CD4-positive, alpha-beta T cell treated with Interleukin-10 for 1 hour (primary cell): ENCODE results near the gene C2orf76.
"Not testable (repeated sequence)": the region's sequence is repeated elsewhere in the genome, so short reads cannot be mapped to it uniquely, and the experiment has no call there.

Experiments used
- DNase-seq: peaks from one replicate; pipeline ENCODE4 v3.0.0-alpha.2; 2020

The C2orf76 gene

DNA sequence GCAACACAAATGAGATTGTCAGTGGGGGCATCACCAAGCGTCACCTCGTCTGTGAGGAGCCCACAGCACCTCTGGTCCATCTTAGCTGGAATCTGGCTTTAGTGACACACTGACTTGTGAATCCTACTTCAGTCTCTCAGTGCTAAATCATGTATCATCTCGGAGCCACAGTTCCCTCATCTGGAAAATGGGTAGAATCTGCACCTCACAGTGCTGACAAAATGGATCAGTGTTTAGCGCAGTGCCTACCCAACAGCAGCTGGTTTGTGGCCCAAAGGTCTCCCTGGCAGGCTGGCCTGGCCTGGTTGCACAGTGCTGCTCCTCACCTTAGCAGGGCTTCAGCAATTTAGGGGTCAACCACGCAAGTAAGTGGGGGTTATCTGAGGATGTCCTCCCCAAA is 10.2 kb upstream of the C2orf76 start:
- DNase-seq = no peak

DNA sequence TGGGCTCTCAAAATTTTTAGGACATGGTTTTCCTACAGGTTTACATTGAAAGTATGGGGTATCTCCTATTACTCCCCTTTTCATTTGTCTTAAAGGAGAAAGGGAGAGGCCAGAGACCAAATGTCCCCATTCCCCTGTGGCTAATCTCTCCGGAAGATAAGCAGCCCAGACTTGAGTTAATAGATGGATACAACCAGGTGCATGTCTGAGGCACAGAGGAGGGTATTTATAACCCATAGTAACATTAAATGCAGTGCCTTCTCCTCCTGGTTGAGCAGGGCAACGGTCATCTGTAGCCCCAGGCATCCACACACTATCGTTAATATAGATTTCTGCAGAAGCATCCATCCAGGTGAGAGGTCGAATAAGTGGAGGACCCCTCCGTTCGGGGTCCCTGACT is 9.8 kb upstream of the C2orf76 start:
- DNase-seq = not testable (repeated sequence)

- DNase-seq = not testable (repeated sequence)
Observed at GRCh38 chr2:119373907-119374745, 7.5 kb upstream of the C2orf76 start.

- DNase-seq = no peak
Observed at GRCh38 chr2:119372778-119373568, 6.3 kb upstream of the C2orf76 start.

DNA sequence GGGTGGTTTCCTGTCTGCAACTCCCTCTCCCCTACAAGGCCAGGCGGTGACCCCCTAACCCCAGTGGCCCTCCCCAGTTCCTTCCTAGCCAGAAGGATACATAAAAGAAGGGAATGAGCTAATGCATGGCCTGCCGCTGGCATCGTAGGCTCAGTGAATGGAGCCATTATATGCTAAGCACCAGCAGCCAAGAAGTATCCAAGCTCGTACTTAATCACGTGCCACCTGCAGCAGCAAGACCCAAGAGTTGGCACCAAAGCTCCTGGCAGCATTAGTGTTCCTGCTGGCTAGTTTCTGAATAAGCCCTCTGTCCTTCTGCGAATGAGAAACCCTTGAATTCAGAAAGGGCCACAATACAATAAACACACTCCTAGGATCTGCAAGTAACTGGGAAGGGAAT is 4.5 kb upstream of the C2orf76 start:
- no peak for DNase-seq

DNA sequence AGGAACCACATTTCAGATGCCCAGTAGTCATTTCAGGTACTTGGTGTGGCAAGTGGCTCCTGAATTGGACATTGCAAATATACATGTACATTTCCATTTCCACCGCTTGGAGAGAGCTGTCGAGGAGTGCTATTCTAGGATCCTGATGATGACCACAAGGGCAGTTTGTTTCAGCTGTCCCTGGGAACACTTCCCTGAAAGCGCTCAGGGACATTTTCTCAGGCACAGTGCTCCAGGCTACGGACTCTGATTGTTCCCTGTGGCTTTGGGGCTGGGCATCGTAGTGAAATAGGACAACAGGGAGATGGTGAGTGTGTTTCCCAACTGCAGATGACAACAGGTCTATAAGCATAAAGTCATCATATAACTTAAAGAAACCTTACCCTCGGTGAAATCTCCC is 3.2 kb upstream of the C2orf76 start:
- no peak for DNase-seq

DNA sequence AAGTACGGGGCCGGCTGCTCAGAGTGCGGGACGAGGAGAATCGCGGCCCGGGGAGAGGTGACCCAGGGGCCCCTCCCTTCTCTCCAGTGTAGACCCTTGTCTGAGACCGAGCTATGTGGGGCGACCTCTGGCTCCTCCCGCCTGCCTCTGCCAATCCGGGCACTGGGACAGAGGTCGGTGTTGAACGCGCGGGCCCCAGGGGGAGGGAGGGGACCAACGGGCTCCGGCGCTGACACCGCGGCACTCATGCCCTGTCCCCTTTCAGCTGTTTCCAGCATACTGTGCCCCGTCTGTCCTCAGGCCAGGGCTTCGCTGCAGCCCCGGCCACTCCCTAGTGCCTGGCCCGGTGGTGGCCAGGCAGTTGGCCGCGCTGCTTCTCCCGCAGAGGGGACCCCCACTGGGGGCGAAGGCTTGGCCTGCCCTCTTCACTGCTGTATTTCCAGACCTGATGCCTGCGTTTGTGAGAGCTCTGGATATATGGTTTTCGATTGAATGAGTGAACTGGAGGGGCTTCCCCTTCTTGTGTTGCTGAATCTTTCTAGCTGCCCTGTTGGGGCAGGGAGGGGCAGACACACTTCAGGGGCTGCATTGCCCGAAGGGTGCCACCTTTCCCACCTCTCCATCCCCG is 952 bp upstream of the C2orf76 start:
- peak; percentile 36 for DNase-seq

GRCh38 chr2:119366161-119366648 is 429 bp downstream of the C2orf76 start:
- no peak for DNase-seq

- DNase-seq = no peak
Observed at GRCh38 chr2:119365436-119365835, 1.2 kb downstream of the C2orf76 start.

GRCh38 chr2:119364798-119365197 is 1.8 kb downstream of the C2orf76 start:
- no peak for DNase-seq

DNA sequence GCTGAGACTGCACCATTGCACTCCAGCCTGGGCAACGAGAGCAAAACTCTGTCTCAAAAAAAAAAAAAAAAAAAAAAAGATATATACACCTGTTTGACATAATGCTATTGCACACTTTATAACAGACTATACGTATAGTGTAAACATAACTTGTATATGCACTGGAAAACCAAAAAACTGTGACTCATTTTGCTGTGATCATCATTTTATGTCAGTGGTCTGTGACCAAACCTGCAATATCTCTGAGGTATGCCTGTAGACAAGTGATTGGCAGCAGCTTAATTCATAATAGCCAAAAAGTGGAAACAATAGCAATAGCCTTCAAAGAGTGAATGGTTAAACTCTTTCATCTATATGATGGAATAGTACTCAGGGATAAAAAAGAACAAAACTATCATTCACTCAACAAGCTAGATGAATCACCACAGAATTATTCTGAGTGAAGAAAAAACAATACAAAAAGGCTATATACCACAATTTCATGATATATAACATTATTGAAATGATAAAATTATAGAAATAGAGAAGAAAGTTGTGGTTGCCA is 6.1 kb downstream of the C2orf76 start:
- DNase-seq = no peak

- DNase-seq = no peak
Observed at GRCh38 chr2:119359774-119360173, 6.9 kb downstream of the C2orf76 start.

- no peak for DNase-seq
Observed at GRCh38 chr2:119354860-119355259, 11.8 kb downstream of the C2orf76 start.

DNA sequence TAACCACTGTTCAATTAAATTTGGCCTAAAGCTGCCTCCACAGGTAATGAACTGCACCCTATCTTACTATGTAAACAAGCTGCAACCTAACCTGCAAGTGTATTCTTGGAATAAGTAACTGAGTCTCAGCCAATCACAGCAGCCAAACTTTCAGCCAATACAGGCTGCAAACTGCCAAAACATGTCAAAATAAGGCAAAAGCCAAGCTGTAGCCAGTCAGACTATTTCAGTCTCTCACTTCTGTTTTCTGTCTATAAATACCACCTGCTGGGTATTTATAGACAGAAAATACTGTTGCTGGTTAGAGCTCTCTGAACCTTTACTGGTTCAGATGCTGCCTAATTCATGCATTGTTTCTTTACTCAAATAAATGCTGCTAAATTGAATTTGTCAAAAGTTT is 14.3 kb downstream of the C2orf76 start:
- DNase-seq = no peak

DNA sequence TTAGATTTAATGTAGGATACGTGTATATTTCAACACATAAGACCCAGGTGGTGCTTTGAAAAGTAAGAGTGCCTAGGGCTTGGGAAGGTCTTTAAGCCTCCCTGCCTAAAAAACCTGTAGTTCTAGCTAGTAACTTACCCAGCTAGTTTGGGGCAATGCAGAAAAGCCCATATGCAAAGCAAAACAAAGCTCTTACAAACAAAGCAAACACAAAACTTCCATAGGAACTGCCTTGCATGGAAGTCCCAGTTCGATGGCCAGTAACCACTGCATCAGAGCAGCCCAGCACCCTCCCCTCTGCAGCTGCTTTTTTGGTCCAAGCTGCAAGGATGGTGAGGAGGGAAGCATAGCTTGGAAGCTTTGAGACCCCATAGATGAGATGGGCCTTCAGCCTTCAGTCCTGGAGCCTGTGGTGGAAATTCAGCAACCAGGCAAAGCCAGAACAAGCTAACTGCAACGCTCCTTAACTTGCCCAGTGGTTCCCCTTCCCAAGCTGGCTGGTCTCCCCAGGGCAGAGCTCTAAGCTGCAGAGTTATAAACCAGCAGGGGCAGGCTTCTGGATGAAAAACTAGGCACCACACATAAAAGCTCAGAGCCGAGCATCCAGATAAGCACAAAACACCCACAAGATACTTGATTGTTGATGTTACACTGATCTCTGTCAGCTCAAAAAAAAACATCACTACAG is 16.2 kb downstream of the C2orf76 start:
- DNase-seq = no peak

GRCh38 chr2:119349289-119349688 is 17.3 kb downstream of the C2orf76 start:
- no peak for DNase-seq

- no peak for DNase-seq
Observed at GRCh38 chr2:119341684-119342083, 24.9 kb downstream of the C2orf76 start.

- DNase-seq = no peak
Observed at GRCh38 chr2:119339562-119339923, 27.1 kb downstream of the C2orf76 start.

DNA sequence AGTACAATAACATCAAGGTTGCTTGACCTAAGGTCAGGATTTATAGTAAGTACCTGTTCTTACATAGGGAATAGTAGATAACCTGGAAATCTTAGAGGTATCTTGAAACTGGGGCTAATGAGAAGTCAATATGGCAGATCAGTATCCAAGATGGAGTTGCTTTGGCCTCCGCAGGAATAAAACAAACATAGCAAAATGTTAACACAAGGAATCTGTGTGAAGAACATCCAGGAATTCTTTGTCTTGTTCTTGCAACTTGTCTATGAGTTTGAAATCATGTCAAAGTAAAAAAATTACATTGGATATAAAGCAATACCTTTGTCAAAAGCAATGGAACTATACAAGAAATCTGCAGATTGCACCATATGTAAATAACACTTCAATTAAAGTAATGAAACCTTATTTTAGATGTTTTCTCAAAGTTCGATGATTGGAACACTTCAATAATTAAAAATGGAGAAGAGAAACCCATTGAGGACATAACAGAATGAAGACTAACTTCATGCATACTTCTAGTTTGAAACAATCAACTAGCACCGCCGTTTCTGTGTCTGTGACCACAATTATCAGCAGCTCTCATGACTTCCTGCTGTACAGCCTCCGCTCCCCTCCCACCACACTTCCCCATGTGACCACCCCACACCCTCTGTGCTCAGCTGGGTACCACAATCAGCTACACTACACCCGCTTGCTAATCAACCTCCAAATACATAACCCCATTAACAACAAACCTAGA is 27.6 kb downstream of the C2orf76 start:
- DNase-seq = peak; percentile 57

DNA sequence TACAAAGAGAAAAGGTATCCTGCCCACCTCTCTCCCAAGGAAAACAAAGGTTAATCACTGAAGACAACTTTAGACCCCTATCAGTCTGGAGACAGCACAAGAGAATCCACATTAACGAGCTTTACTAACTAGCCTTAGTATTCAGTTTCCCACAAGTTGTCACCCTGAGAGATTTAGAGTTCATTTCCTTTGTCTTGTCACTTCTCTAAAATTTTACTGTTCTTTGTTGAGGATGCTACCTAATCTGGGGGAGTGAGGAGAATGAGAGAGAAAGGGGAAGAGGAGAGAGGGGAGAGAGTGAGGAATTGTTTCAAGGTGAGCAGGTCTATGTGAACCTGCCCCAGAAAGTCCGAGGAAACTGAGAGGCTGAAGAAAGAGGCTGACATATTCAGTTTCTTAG is 28.4 kb downstream of the C2orf76 start:
- no peak for DNase-seq

- no peak for DNase-seq
Observed at GRCh38 chr2:119337749-119338148, 28.9 kb downstream of the C2orf76 start.

GRCh38 chr2:119333833-119334232 is 32.8 kb downstream of the C2orf76 start:
- no peak for DNase-seq
